HepG2 (cell line): ENCODE results near the gene JCAD. TPM values are rescaled to one million over a fixed set of nuclear protein-coding genes. Genes with fewer than 3 reads are reported as not detected.

Source experiments
- ATAC-seq: fragments of 200-7000 bp; cut with Tn5 transposase; 3 replicates; pipeline ENCODE4 v1.9.1; 2020; ENCODE audit warnings: mild to moderate bottlenecking, moderate library complexity
- BruUV-seq: library from RNA; stranded (reverse); fragments of 400-500 nt; replicated peaks from 2 replicates; lab custom pipeline; 2021; lab: Mats Ljungman, UMichigan
- CTCF ChIA-PET: fragments of 300-600 bp; formaldehyde crosslinking; extraction: SDS; loops from one replicate; lab custom pipeline; 2021; ENCODE audit warnings: low total read pairs, inconsistent platforms, low intra/inter-chr PET ratio; lab: Yijun Ruan, JAX
- POLR2A ChIA-PET: fragments of 350-600 bp; sonication (Branson Sonifier 250); formaldehyde crosslinking; loops from one replicate; lab custom pipeline; 2020; ENCODE audit warnings: antibody characterized with exemption, inconsistent platforms; lab: Yijun Ruan, JAX
- DNase-seq: peaks from one replicate; pipeline ENCODE4 v3.0.0-alpha.2; 2015; ENCODE audit warnings: low spot score
- FAIRE-seq: peaks from 3 replicates; lab custom pipeline; 2011; peaks lifted over from hg19 to GRCh38; lab: Jason Lieb, UNC
- H2AFZ ChIP-seq: one replicate; pipeline ENCODE4 v1.6.1; 2011; ENCODE audit warnings: low read length, inconsistent platforms
- H3K27ac ChIP-seq: fragments of 300-600 bp; 3 replicates; pipeline ENCODE4 v1.8.0; 2011; ENCODE audit warnings: mixed run types, mild to moderate bottlenecking, mixed read lengths, low read length, inconsistent platforms; ENCODE audit not compliant: insufficient read depth; ENCODE audit errors: extremely low read length
- H3K27me3 ChIP-seq, 2 experiments: fragments of 200-600 bp in 1 of 2; 2 replicates in 1 of 2; 3 replicates in 1 of 2; pipeline versions ENCODE4 v1.6.0 to v1.8.0; 2011; ENCODE audit warnings: low read length in 2 of 2, mild to moderate bottlenecking in 2 of 2, moderate library complexity in 2 of 2, inconsistent platforms in 1 of 2; ENCODE audit not compliant: insufficient read depth in 2 of 2, control insufficient read depth in 1 of 2
- H3K36me3 ChIP-seq, 2 experiments: fragments of 200-600 bp in 1 of 2; replicated peaks in 1 of 2; 2 replicates in 1 of 2; 3 replicates in 1 of 2; pipeline versions ENCODE4 v1.5.1 to v1.8.0; 2011; ENCODE audit warnings: low read length in 2 of 2, inconsistent platforms in 1 of 2; ENCODE audit not compliant: insufficient read depth in 2 of 2, control insufficient read depth in 1 of 2
- H3K4me1 ChIP-seq: 2 replicates; pipeline ENCODE4 v1.5.1; 2012; ENCODE audit warnings: low read length, inconsistent platforms; ENCODE audit not compliant: insufficient read depth
- H3K4me2 ChIP-seq: 2 replicates; pipeline ENCODE4 v1.6.0; 2011; ENCODE audit warnings: low read depth, low read length, inconsistent platforms
- H3K4me3 ChIP-seq, 3 experiments: fragments of 200-600 bp in 1 of 3; sonication (generic), shearing (Covaris generic) in 1 of 3; replicated peaks in 1 of 3; 2 replicates each; pipeline ENCODE4 v1.5.1; 2011 to 2016; ENCODE audit warnings: low read length in 3 of 3, inconsistent platforms in 2 of 3, low read depth in 2 of 3, mild to moderate bottlenecking in 2 of 3, control low read depth in 1 of 3, mixed read lengths in 1 of 3; ENCODE audit not compliant: insufficient read depth in 1 of 3
- H3K79me2 ChIP-seq: one replicate; pipeline ENCODE4 v1.6.1; 2011; ENCODE audit warnings: low read length, inconsistent platforms; ENCODE audit not compliant: insufficient read depth
- H3K9ac ChIP-seq: 2 replicates; pipeline ENCODE4 v1.6.0; 2011; ENCODE audit warnings: mild to moderate bottlenecking, low read depth, low read length, inconsistent platforms; ENCODE audit not compliant: insufficient read depth
- H3K9me3 ChIP-seq: 2 replicates; pipeline ENCODE4 v1.5.1; 2012; ENCODE audit warnings: mild to moderate bottlenecking, low read length
- H4K20me1 ChIP-seq: 2 replicates; pipeline ENCODE4 v1.6.0; 2011; ENCODE audit warnings: inconsistent platforms, mild to moderate bottlenecking, low read length, moderate library complexity; ENCODE audit not compliant: insufficient read depth
- HIVEP1 ChIP-seq: sonication (generic); formaldehyde crosslinking; IDR thresholded peaks from 2 replicates; pipeline ENCODE4 v1.4.0; 2020; ENCODE audit warnings: mild to moderate bottlenecking, missing genetic modification reagents
- IRX3 ChIP-seq: sonication (generic); formaldehyde crosslinking; IDR thresholded peaks from 2 replicates; pipeline ENCODE4 v1.8.1; 2023; ENCODE audit warnings: mild to moderate bottlenecking, low read depth, missing genetic modification reagents, borderline replicate concordance
- MAF1 ChIP-seq: sonication (generic); formaldehyde crosslinking; IDR thresholded peaks from 2 replicates; pipeline ENCODE4 v1.5.0; 2020; ENCODE audit warnings: missing genetic modification reagents, borderline replicate concordance
- MYC ChIP-seq: sonication (generic); formaldehyde crosslinking; IDR thresholded peaks from 2 replicates; pipeline ENCODE4 v1.9.0; 2021; ENCODE audit warnings: missing genetic modification reagents, borderline replicate concordance
- NCOA5 ChIP-seq: sonication (generic); formaldehyde crosslinking; IDR thresholded peaks from 2 replicates; pipeline ENCODE4 v1.4.0; 2020; ENCODE audit warnings: missing genetic modification reagents
- NFE2L2 ChIP-seq: fragments of 150-350 bp; IDR thresholded peaks from 2 replicates; pipeline ENCODE4 v1.6.1; 2014; ENCODE audit warnings: low read length
- NFYC ChIP-seq: IDR thresholded peaks from 2 replicates; pipeline ENCODE4 v1.6.1; 2016; ENCODE audit warnings: missing genetic modification reagents, missing compliant biosample characterization
- NR2F2 ChIP-seq: IDR thresholded peaks from 2 replicates; pipeline ENCODE4 v1.6.1; 2012; ENCODE audit warnings: low read depth, inconsistent platforms, borderline replicate concordance
- STAG1 ChIP-seq: sonication (generic); formaldehyde crosslinking; IDR thresholded peaks from 2 replicates; pipeline ENCODE4 v1.4.0; 2020; ENCODE audit warnings: missing genetic modification reagents
- TARDBP ChIP-seq: sonication (generic); formaldehyde crosslinking; IDR thresholded peaks from 2 replicates; pipeline ENCODE4 v1.8.0; 2022; ENCODE audit warnings: mild to moderate bottlenecking, missing genetic modification reagents
- WGBS: methylation state at CpG from one replicate; pipeline ENCODE4 v1.1.6; 2017; ENCODE audit warnings: low lambda C conversion rate; 5-methylcytosine and 5-hydroxymethylcytosine counted together
- in situ Hi-C: cut with HindIII; loops from 2 replicates; pipeline ENCODE4 v1.10.0; 2017; ENCODE audit warnings: low pct_unique_long_range_greater_than_20kb; ENCODE audit not compliant: extremely low pct_ligation_motif_present
- intact Hi-C: fragments of 100-400 bp; cut with micrococcal nuclease; formaldehyde crosslinking; loops from one replicate; pipeline ENCODE4 v1.10.0; 2022; ENCODE audit not compliant: unreplicated experiment
- polyA plus RNA-seq, 8 experiments: library from polyadenylated mRNA; depleted of rRNA in 3 of 8; stranded (reverse) in 7 of 8; unstranded in 1 of 8; fragments of >200 nt; fragmentation: Illumina TruSeq in 4 of 8; extraction: Trizol in 4 of 8; gene quantifications; 2 replicates each; pipeline versions ENCODE4 v1.2.1 to v1.2.3, GENCODE V29; 2011 to 2016; ENCODE audit warnings: low read depth in 4 of 8, missing spikeins in 1 of 8, mixed read lengths in 1 of 8; ENCODE audit not compliant: insufficient read depth in 1 of 8
- total RNA-seq, 5 experiments: library from RNA; depleted of rRNA; stranded (reverse); fragments of >200 nt; fragmentation: Illumina TruSeq; extraction: Trizol; gene quantifications; 2 replicates each; pipeline ENCODE4 v1.2.3, GENCODE V29; 2016; ENCODE audit warnings: low read depth in 1 of 5

JCAD gene
- total and polyA plus RNA-seq, 2 of the 13 experiments (the other 11 are each of a cell fraction or from before 2014, with no cell fraction given) = 0.04 to 0.08 TPM

DNA sequence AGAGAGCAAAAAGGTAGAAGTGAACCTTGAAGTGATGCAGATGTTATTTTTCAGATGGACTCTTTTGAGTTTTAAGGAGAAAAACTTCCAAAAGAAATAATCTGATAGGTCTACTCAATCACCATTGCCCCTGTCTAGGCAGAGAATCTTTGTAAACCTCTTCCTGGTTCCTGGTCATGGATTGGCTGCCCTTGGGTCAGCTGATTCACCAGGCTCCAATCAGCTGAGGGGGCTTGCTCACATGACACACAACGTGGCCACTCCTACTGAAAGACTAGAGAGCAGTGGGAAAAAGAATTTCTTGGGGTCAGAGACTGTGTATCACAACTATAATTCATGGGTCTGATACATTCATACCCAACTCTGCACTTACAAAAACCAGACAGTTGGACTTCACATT is 20.0 kb upstream of the JCAD start:
- DNase-seq (no peak), FAIRE-seq (no peak), ATAC-seq (no peak)
- Histone ChIP-seq H3K4me3 (no peak overlapping the region), H3K4me2 (no peak overlapping the region), H3K79me2 (no peaks in the 10 kb centered on the region), H3K27ac (no peak overlapping the region), H3K27me3 (no peaks in the 10 kb centered on the region; a peak in 1 of 5 replicates), H2AFZ (no peak overlapping the region), H3K9me3 (no peaks in the 10 kb centered on the region), H3K9ac (no peak overlapping the region), H4K20me1 (no peaks in the 10 kb centered on the region), H3K36me3 (no peaks in the 10 kb centered on the region), H3K4me1 (no peaks in the 10 kb centered on the region)
- intact Hi-C loops = no loop called here
- POLR2A ChIA-PET = no interaction called here
- TF ChIP-seq TARDBP (CRISPR knock-in tag) (no peak), NFYC (CRISPR knock-in tag) (0 out of 2 replicates have a peak, but pooled peaks have one; percentile 15), MAF1 (CRISPR knock-in tag) (no peak), NCOA5 (CRISPR knock-in tag) (no peak), MYC (no peak), STAG1 (no peak), NR2F2 (no peak)
- BruUV-seq = no TSS peak
- in situ Hi-C loops = no loop called here
- CTCF ChIA-PET = no interaction called here
- 0% methylated on average over 1 of the region's 1 CpG for WGBS

DNA sequence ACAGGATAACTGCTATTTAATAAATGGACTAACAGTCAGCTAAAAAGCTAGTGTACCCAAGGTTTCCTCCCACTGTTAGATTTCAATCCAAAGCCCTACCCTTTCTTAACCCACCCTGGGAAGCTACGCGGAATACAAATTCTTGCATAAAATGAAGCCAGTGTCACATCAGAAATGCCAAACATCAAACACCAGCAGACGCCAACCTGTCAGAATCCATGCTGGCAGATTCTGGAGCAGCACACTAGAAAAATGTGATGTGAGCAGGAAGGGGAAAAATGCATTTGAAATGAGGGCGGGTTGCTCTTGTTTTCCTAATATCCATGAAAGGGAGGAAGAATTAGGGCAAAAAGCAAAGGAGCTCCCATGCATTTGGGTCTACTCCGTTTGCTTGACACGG is 16.1 kb upstream of the JCAD start:
- intact Hi-C loops (no loop called here), in situ Hi-C loops (no loop called here)
- 63% methylated on average over 6 of the region's 6 CpGs for WGBS
- TF ChIP-seq NCOA5 (CRISPR knock-in tag) (no peak), HIVEP1 (CRISPR knock-in tag) (no peak), NFE2L2 (no peak), IRX3 (CRISPR knock-in tag) (no peak)
- H4K20me1 ChIP-seq = no peaks in the 10 kb centered on the region
- no peaks in the 10 kb centered on the region for H3K9me3 ChIP-seq
- H3K4me2 ChIP-seq = no peak overlapping the region
- FAIRE-seq (no peak), ATAC-seq (no peak), DNase-seq (no peak)
- no peak overlapping the region for H3K4me3 ChIP-seq
- no peak overlapping the region for H3K9ac ChIP-seq
- BruUV-seq = no TSS peak
- H2AFZ ChIP-seq = no peak overlapping the region
- H3K36me3 ChIP-seq = no peaks in the 10 kb centered on the region
- no peaks in the 10 kb centered on the region for H3K79me2 ChIP-seq
- ChIA-PET CTCF (no interaction called here), POLR2A (no interaction called here)
- H3K27ac ChIP-seq = no peak overlapping the region
- H3K4me1 ChIP-seq = peaks cover 12% of the 10 kb centered on the region
- peaks cover 0 to 3% of the 10 kb centered on the region in 2 experiments; a peak in 3 of 5 replicates for H3K27me3 ChIP-seq
